HCT116 (cell line): ENCODE measurements around the gene IKZF3. TPM values are rescaled to one million over a fixed set of nuclear protein-coding genes. Genes with fewer than 3 reads are reported as not detected.

Source experiments
- ATAC-seq: fragments of 200-7000 bp; cut with Tn5 transposase; 2 replicates; pipeline ENCODE4 v1.9.1; 2020; ENCODE audit warnings: mild to moderate bottlenecking, moderate library complexity
- BruUV-seq: library from RNA; stranded (reverse); fragments of 400-500 nt; replicated peaks from 2 replicates; lab custom pipeline; 2021; lab: Mats Ljungman, UMichigan
- CTCF ChIA-PET: fragments of 300-600 bp; sonication (Branson Sonifier 250); formaldehyde crosslinking; loops from one replicate; lab custom pipeline; 2021; ENCODE audit warnings: antibody characterized with exemption; lab: Charles Lee
- POLR2A ChIA-PET: fragments of 300-600, 350-600 bp; sonication (Branson Sonifier 250); formaldehyde crosslinking; loops from one replicate; lab custom pipeline; 2021; ENCODE audit warnings: antibody characterized with exemption; lab: Charles Lee
- RAD21 ChIA-PET, 2 experiments: fragments of 300-600 bp; sonication (Branson Sonifier 250); formaldehyde crosslinking; loops; one replicate each; lab custom pipeline; 2023; ENCODE audit warnings: low total read pairs in 2 of 2; ENCODE audit not compliant: uncharacterized antibody in 2 of 2, unreplicated experiment in 2 of 2, low non-redundant PET in 1 of 2; lab: Charles Lee
- DNase-seq: peaks from one replicate; pipeline ENCODE4 v3.0.0-alpha.2; 2010; ENCODE audit warnings: low read depth, low spot score
- H2AFZ ChIP-seq: fragments of 200-600 bp; shearing (Covaris generic), sonication (generic); 2 replicates; pipeline ENCODE4 v1.6.1; 2017; ENCODE audit warnings: low read depth, mixed run types, mixed read lengths, antibody characterized with exemption, low read length; ENCODE audit not compliant: poor library complexity, severe bottlenecking
- H3K27ac ChIP-seq: 2 replicates; pipeline ENCODE4 v1.5.1; 2012; ENCODE audit warnings: low read depth, low read length
- H3K27me3 ChIP-seq: fragments of 200-600 bp; sonication (generic); 2 replicates; pipeline ENCODE4 v1.6.1; 2016; ENCODE audit warnings: mixed run types, low read length, mixed read lengths; ENCODE audit not compliant: insufficient read depth
- H3K36me3 ChIP-seq, 2 experiments: fragments of 200-500 bp in 1 of 2; fragments of 200-600 bp in 1 of 2; sonication (Bioruptor generic) in 1 of 2; sonication (generic) in 1 of 2; 2 replicates each; pipeline versions ENCODE4 v1.5.1 to v1.6.1; 2014 to 2016; ENCODE audit warnings: low read length in 2 of 2, inconsistent platforms in 1 of 2, mixed read lengths in 1 of 2, mixed run types in 1 of 2; ENCODE audit not compliant: insufficient read depth in 2 of 2, control insufficient read depth in 1 of 2
- H3K4me1 ChIP-seq, 2 experiments: fragments of 200-600 bp in 1 of 2; sonication (generic) in 1 of 2; 2 replicates each; pipeline versions ENCODE4 v1.5.1 to v1.6.1; 2012 to 2017; ENCODE audit warnings: low read length in 2 of 2, inconsistent platforms in 1 of 2, mild to moderate bottlenecking in 1 of 2, mixed read lengths in 1 of 2, mixed run types in 1 of 2, moderate library complexity in 1 of 2; ENCODE audit not compliant: insufficient read depth in 2 of 2, control insufficient read depth in 1 of 2
- H3K4me2 ChIP-seq: fragments of 200-600 bp; sonication (generic); 2 replicates; pipeline ENCODE4 v1.6.1; 2017; ENCODE audit warnings: mixed run types, low read length, mixed read lengths
- H3K4me3 ChIP-seq, 2 experiments: fragments of 200-600 bp in 1 of 2; sonication (generic) in 1 of 2; replicated peaks in 1 of 2; 2 replicates each; pipeline ENCODE4 v1.5.1; 2011 to 2016; ENCODE audit warnings: low read length in 2 of 2, control low read depth in 1 of 2, low read depth in 1 of 2, mild to moderate bottlenecking in 1 of 2, mixed read lengths in 1 of 2, mixed run types in 1 of 2
- H3K79me2 ChIP-seq: fragments of 200-600 bp; sonication (generic); 2 replicates; pipeline ENCODE4 v1.6.1; 2017; ENCODE audit warnings: mild to moderate bottlenecking, mixed run types, low read length, moderate library complexity, mixed read lengths; ENCODE audit not compliant: insufficient read depth
- H3K9ac ChIP-seq: fragments of 200-600 bp; sonication (generic); 2 replicates; pipeline ENCODE4 v1.6.1; 2016; ENCODE audit warnings: low read length, mixed read lengths
- H3K9me2 ChIP-seq: fragments of 200-600 bp; sonication (generic), shearing (Covaris generic); 2 replicates; pipeline ENCODE4 v1.6.1; 2017; ENCODE audit warnings: mixed run types, mild to moderate bottlenecking, moderate library complexity; ENCODE audit not compliant: insufficient read depth
- H3K9me3 ChIP-seq, 2 experiments: fragments of 200-500 bp in 1 of 2; fragments of 200-600 bp in 1 of 2; sonication (Bioruptor generic) in 1 of 2; sonication (generic) in 1 of 2; 2 replicates each; pipeline ENCODE4 v1.6.1; 2014 to 2017; ENCODE audit warnings: low read length in 2 of 2, mixed read lengths in 2 of 2, inconsistent platforms in 1 of 2, low read depth in 1 of 2, mild to moderate bottlenecking in 1 of 2, mixed run types in 1 of 2, moderate library complexity in 1 of 2; ENCODE audit not compliant: control insufficient read depth in 1 of 2, insufficient read depth in 1 of 2
- H4K20me1 ChIP-seq: fragments of 200-600 bp; sonication (generic), shearing (Covaris generic); 2 replicates; pipeline ENCODE4 v1.6.1; 2017; ENCODE audit warnings: mixed run types, mild to moderate bottlenecking, moderate library complexity; ENCODE audit not compliant: insufficient read depth
- CBX3 ChIP-seq: IDR thresholded peaks from 2 replicates; pipeline ENCODE4 v1.6.1; 2012; ENCODE audit warnings: low read depth
- CTCF ChIP-seq, 3 experiments: fragments of 200-600 bp in 1 of 3; sonication (generic) in 1 of 3; IDR thresholded peaks in 2 of 3; conservative IDR thresholded peaks in 1 of 3; 2 replicates each; pipeline ENCODE4 v1.5.1; 2012 to 2017; ENCODE audit warnings: low read depth in 2 of 3, low read length in 2 of 3, antibody characterized with exemption in 1 of 3, borderline replicate concordance in 1 of 3, control low read depth in 1 of 3, mild to moderate bottlenecking in 1 of 3, mixed read lengths in 1 of 3, mixed run types in 1 of 3, moderate library complexity in 1 of 3; ENCODE audit not compliant: insufficient read depth in 1 of 3
- EGR1 ChIP-seq: IDR thresholded peaks from 2 replicates; pipeline ENCODE4 v1.6.1; 2012; ENCODE audit warnings: low read depth
- ELF1 ChIP-seq: IDR thresholded peaks from 2 replicates; pipeline ENCODE4 v1.6.1; 2012; ENCODE audit warnings: low read depth, borderline replicate concordance
- EZH2 ChIP-seq: fragments of 200-600 bp; sonication (generic); IDR thresholded peaks from 2 replicates; pipeline ENCODE4 v1.6.1; 2017; ENCODE audit warnings: antibody characterized with exemption, mixed run types
- FOSL1 ChIP-seq: IDR thresholded peaks from 2 replicates; pipeline ENCODE4 v1.6.1; 2012; ENCODE audit warnings: low read depth
- JUND ChIP-seq: IDR thresholded peaks from 2 replicates; pipeline ENCODE4 v1.6.1; 2012
- MAX ChIP-seq: IDR thresholded peaks from 2 replicates; pipeline ENCODE4 v1.6.1; 2012
- SRF ChIP-seq: IDR thresholded peaks from 2 replicates; pipeline ENCODE4 v1.6.1; 2012; ENCODE audit warnings: low read depth
- ZFX ChIP-seq: fragments of 450-650 bp; IDR thresholded peaks from 2 replicates; pipeline ENCODE4 v1.6.1; 2017
- ZNF274 ChIP-seq: fragments of 200-500 bp; sonication (Bioruptor generic); IDR thresholded peaks from 2 replicates; pipeline ENCODE4 v1.6.1; 2014; ENCODE audit warnings: mild to moderate bottlenecking, low read depth, low read length, inconsistent platforms
- intact Hi-C: fragments of 100-400 bp; cut with micrococcal nuclease; formaldehyde crosslinking; loops from 2 replicates; pipeline ENCODE4 v1.10.0; 2022
- total RNA-seq: library from RNA; stranded (reverse); gene quantifications from one replicate; pipeline ENCODE4 v1.2.1, GENCODE V29; 2021; ENCODE audit not compliant: unreplicated experiment

The IKZF3 gene
- total RNA-seq, 1 experiment from 2014 or later = 0.30 TPM

GRCh38 chr17:39866013-39866730 lies 2.1 kb upstream of the IKZF3 start (continued):
- TF ChIP-seq CTCF (IDR thresholded peaks at IDR 0.05 in 2 of 3, conservative IDR thresholded peaks at IDR 0.05 in 1 of 3; ENCODE audit: borderline replicate concordance in 1 of 3, insufficient read depth in 1 of 3, low read depth in 2 of 3, low read length in 2 of 3) = no peak
- TF ChIP-seq, all 23 proteins: peak for 0

- peak overlapping the region; percentile 97 for H2AFZ ChIP-seq
- DNase-seq (no peak), ATAC-seq (no peak)
- H4K20me1 ChIP-seq = no peaks in the 10 kb centered on the region
- no peak overlapping the region for H3K9ac ChIP-seq
- ChIA-PET RAD21 (no interaction called here), POLR2A (no interaction called here), CTCF (no interaction called here)
- no peaks in the 10 kb centered on the region for H3K36me3 ChIP-seq
- intact Hi-C loops = no loop called here
- no TSS peak for BruUV-seq
- H3K4me1 ChIP-seq = peaks cover 7 to 14% of the 10 kb centered on the region in 2 experiments; a peak in 3 of 4 replicates
- H3K79me2 ChIP-seq = no peaks in the 10 kb centered on the region
- peak overlapping the region; percentile 66 for H3K4me2 ChIP-seq
- peaks cover 28% of the 10 kb centered on the region for H3K27me3 ChIP-seq
- no peak for TF ChIP-seq CTCF (IDR thresholded peaks at IDR 0.05 in 2 of 3, conservative IDR thresholded peaks at IDR 0.05 in 1 of 3; ENCODE audit: borderline replicate concordance in 1 of 3, insufficient read depth in 1 of 3, low read depth in 2 of 3, low read length in 2 of 3)
- TF ChIP-seq EZH2 = no peak
- no peak for TF ChIP-seq CBX3
- TF ChIP-seq FOSL1 = no peak
- TF ChIP-seq ZFX = no peak
- no peak for TF ChIP-seq EGR1
- no peak for TF ChIP-seq JUND
- no peak for TF ChIP-seq ELF1
- no peak for TF ChIP-seq SRF
- no peak for TF ChIP-seq ZNF274
- TF ChIP-seq MAX = no peak
- H3K9me2 ChIP-seq = no peaks in the 10 kb centered on the region
- H3K4me3 ChIP-seq = peak overlapping the region in 1 of 2 experiments; percentile 29; a peak in 1 of 4 replicates
- no peak overlapping the region for H3K27ac ChIP-seq
- H3K9me3 ChIP-seq = no peaks in the 10 kb centered on the region
Observed at GRCh38 chr17:39863244-39863917, 731 bp downstream of the IKZF3 start.
